ENCODE measurements around the gene WFDC9.
"Not testable (repeated sequence)": the region's sequence is repeated elsewhere in the genome, so short reads cannot be mapped to it uniquely, and the experiment has no call there.

The WFDC9 gene

GRCh38 chr20:45631184-45631583 lies at the start of gene WFDC9:
Gene WFDC9, minus strand, starts transcription at chr20:45631284. Its CDS starts 21,103 bp downstream, at chr20:45610181.
- no peak for FAIRE-seq

GRCh38 chr20:45679650-45680049 lies 48.6 kb upstream of the WFDC9 start:
- no peak for FAIRE-seq

DNA sequence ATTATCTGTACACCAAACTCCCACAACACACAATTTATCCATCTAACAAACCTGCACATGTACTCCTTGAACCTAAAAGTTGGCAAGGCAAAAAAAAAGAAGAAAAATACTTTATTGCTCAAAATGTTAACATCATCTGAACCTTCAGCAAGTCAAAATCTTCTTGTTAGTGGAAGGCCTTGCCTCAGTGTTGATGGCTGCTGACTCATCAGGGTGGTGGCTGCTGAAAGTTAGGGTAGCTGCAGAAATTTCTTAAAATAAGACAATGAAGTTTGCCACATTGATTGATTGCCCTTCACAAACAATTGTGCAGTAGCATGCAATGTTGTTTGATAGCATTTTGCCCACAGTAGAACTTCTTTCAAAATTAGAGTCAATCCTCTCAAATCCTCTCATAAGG lies 41.7 kb upstream of the WFDC9 start:
- no peak for FAIRE-seq

GRCh38 chr20:45670139-45670538 lies 39.1 kb upstream of the WFDC9 start, which contains the start of gene WFDC11:
Gene WFDC11, minus strand, starts transcription at chr20:45670239. Its CDS starts 19,639 bp downstream, at chr20:45650600.
- FAIRE-seq: no peak

GRCh38 chr20:45657038-45657437 lies 26.0 kb upstream of the WFDC9 start:
- not testable (repeated sequence) for FAIRE-seq

GRCh38 chr20:45651726-45652125 lies 20.6 kb upstream of the WFDC9 start:
- FAIRE-seq: not testable (repeated sequence)

- FAIRE-seq: no peak
Observed at GRCh38 chr20:45649312-45649863, 18.3 kb upstream of the WFDC9 start.

GRCh38 chr20:45647441-45648050 lies 16.5 kb upstream of the WFDC9 start:
- FAIRE-seq: no peak

DNA sequence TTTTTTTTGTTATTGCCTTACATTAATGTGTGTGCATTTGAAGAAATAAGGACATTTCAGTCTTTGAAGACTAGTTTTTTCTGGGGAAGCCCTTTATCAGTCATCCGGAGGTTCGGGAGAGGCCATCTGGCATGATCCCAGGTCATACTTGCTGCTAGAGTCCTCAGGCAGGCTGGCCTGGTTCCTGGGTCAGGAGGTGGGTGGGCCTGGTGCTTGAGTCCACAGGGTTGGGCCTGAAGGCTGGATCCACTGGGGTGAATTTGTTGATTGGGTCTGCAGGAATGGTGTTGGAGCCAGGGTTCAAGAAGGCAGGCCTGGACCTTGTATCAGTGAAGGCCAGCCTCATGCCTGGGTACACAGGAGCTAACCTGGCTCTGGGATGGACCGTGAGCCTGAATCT lies 15.8 kb upstream of the WFDC9 start:
- FAIRE-seq: no peak

DNA sequence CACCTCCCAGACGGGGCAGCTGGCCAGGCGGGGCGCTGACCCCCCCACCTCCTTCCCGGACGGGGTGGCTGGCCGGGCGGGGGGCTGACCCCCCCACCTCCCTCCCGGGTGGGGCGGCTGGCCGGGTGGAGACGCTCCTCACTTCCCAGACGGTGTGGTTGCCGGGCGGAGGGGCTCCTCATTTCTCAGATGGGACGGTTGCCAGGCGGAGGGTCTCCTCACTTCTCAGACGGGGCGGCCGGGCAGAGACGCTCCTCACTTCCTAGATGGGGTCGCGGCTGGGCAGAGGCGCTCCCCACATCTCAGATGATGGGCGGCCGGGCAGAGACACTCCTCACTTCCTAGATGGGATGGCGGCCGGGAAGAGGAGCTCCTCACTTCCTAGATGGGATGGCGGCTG lies 14.8 kb upstream of the WFDC9 start:
- FAIRE-seq: not testable (repeated sequence)

- FAIRE-seq: not testable (repeated sequence)
Observed at GRCh38 chr20:45641076-45641475, 10.0 kb upstream of the WFDC9 start.

GRCh38 chr20:45639687-45640086 lies 8.6 kb upstream of the WFDC9 start:
- no peak for FAIRE-seq

DNA sequence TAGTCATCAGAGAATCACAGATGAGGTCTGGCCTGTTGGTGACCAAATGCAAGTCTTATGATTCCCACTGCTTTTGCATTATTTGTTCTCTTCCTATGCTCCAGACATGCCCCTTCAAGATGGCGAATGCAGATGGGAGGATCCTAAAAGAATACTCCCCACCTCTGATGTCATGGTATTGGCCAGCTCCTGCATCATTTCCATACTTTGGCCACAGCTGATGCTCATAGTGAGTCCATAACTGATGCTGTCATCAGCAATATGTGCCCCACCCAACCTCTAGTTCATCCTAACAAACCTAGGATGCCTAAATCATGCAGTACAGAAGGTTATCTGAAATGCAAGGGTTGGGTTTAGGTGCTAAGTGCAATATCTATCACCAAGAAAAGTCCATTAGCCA lies 5.4 kb upstream of the WFDC9 start:
- FAIRE-seq: no peak

DNA sequence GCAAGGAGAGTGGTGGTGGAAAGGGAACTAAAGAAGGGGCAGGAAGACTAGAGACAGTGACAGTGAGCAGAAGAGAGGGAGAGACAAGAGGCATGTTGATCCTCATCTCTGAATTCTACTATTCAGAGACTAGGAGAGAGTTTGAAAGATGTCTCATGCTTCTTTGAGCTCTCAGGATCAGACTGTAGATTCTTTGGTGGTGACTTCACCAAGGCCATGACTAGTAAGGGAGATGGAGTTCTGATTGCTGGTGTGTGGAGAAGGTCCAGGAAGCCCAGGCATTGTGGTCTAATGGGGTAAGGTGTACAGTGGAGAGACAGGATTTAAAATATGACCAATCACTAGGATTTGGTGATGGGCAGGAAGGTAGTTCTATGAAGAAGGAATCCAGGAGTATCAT lies 713 bp downstream of the WFDC9 start:
- no peak for FAIRE-seq

DNA sequence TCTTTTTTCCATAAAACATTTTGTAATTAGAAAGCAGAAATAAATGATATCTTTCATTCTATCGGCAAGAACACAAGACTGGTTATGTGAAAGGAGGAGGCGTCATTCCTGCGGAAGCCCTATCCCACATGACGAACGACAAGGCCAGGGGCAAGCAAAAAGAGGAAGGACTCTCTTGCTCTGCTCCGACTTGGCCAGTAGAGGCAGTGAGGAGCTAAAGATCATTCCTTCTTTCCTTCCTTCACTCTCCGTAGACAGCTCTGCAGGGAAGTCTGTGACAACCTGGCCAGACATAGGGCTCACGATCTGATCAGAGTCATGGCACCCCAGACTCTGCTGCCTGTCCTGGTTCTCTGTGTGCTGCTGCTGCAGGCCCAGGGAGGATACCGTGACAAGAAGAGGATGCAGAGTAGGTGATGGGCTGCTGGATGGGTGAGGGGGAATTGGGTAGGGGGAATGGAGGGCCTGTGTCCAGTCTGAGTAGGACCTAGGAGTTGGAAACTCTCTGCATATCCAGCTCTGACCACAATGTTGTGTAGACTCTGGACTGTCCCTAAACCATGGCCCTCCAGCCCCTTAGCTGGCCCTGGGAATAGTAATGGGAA lies 1.5 kb downstream of the WFDC9 start, which contains the start of gene WFDC10A:
TSS of gene WFDC10A (plus strand) at position 244 of the 605 bp plus-strand sequence. CDS start at position 319, 75 bp downstream.
- no peak for FAIRE-seq

DNA sequence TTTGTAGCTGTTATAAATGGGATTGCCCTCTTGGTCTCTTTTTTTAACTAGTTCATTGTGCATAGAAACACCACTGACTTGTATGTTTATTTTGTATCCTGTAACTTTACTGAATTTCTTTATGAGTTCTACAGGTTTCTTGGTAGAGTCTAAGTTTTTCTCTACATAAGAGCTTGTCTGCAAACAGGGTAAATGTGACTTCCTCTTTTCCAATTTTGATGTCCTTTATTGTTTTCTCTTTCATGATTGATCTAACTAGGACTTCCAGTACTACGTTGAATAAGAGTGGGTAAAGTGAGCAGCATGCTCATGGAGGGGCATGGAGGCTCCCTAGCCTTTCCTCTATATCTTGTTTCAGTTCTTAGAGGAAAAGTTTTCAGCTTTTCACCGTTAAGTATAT lies 4.5 kb downstream of the WFDC9 start:
- FAIRE-seq: no peak

- no peak for FAIRE-seq
Observed at GRCh38 chr20:45621593-45621992, 9.5 kb downstream of the WFDC9 start.

GRCh38 chr20:45617591-45617990 lies 13.5 kb downstream of the WFDC9 start:
- FAIRE-seq: no peak

DNA sequence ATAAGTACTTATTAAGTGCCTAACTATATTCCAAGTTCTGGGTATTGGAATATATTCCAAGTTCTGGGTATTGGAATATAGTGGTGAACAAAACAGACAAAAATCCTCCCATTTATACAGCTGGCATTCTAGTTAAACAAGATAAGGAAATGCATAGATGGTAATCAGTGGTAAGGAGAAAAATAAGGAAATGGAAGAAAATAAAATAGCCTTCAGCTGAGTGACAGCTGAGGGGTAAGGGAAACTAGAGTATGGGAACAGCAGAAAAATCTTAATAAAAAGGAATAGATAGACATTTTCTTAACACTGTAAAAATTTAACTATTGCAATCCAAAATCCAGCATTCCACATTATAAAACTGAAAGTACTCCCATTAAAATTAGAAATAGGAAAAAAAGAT lies 18.8 kb downstream of the WFDC9 start:
- FAIRE-seq: no peak

DNA sequence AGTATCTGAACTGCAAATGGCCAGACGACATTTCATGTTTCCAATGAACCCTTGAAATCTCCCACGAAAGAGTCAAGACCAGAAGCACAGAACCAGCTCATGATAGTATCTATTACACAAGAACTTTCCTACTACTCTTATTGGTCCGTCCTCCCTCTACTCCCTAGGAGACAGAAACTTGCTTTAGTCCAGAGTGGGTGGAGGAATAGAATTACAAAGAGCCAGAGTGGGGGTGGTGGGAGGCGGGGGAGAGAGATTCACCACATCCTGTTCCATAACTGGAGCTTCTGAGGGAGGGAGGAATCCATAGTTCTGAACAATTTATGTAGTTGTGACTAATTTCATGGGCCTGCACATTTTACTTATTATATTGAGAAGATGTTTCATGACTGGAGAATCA lies 20.0 kb downstream of the WFDC9 start:
- no peak for FAIRE-seq

DNA sequence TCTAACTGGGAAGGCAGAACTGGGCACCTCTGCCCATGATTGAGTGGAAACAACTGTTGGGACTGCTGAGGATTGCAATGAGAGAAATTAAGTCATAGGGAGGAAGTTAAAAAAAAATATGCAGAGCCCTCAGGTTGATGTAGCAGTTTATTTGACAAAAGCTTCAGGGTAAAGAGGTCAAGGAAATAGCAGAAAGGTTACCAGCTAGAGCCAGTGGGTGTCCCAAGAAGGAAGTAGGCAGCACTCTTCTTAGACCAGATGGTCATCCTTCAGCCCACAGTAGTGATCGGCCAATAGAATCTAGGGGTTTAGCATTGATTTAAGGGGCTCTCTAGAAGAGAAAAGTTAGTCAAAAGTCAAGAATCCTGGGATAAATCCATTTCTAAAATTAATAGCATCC lies 23.3 kb downstream of the WFDC9 start:
- FAIRE-seq: no peak

- no peak for FAIRE-seq
Observed at GRCh38 chr20:45595235-45595634, 35.8 kb downstream of the WFDC9 start.

GRCh38 chr20:45593498-45593897 lies 37.6 kb downstream of the WFDC9 start:
- FAIRE-seq: no peak

GRCh38 chr20:45592574-45593189 lies 38.4 kb downstream of the WFDC9 start:
- no peak for FAIRE-seq

Measured in colon (tissue), 2 donors.